ENCODE data around the gene LGALSL.

The LGALSL gene

GRCh38 chr2:64453770-64454385 is at the start of gene LGALSL:
Gene LGALSL, plus strand, starts transcription at chr2:64454162. Its CDS starts 384 bp downstream, at chr2:64454546.
- DNase-seq = peak in 1 of 2 experiments; percentile 33

GRCh38 chr2:64404743-64405142 is 49.2 kb upstream of the LGALSL start:
- DNase-seq = no peak

- no peak for DNase-seq
These were observed 48.2 kb upstream of the LGALSL start for GRCh38 chr2:64405581-64406406.

GRCh38 chr2:64406407-64406774 is 47.6 kb upstream of the LGALSL start:
- no peak for DNase-seq

- DNase-seq = no peak
These were observed 45.9 kb upstream of the LGALSL start for GRCh38 chr2:64408031-64408430.

GRCh38 chr2:64410671-64411070 is 43.3 kb upstream of the LGALSL start:
- DNase-seq = no peak

- DNase-seq = no peak
These were observed 41.3 kb upstream of the LGALSL start for GRCh38 chr2:64412671-64413070.

GRCh38 chr2:64414736-64415435 is 39.1 kb upstream of the LGALSL start:
- DNase-seq = no peak

GRCh38 chr2:64417624-64418023 is 36.3 kb upstream of the LGALSL start:
- no peak for DNase-seq

GRCh38 chr2:64419596-64420165 is 34.3 kb upstream of the LGALSL start:
- DNase-seq = no peak

GRCh38 chr2:64420677-64421076 is 33.3 kb upstream of the LGALSL start:
- DNase-seq = no peak

GRCh38 chr2:64421201-64421600 is 32.8 kb upstream of the LGALSL start:
- no peak for DNase-seq

GRCh38 chr2:64422466-64422865 is 31.5 kb upstream of the LGALSL start:
- DNase-seq = no peak

- DNase-seq = no peak
These were observed 30.7 kb upstream of the LGALSL start for GRCh38 chr2:64423303-64423702.

- no peak for DNase-seq
These were observed 29.5 kb upstream of the LGALSL start for GRCh38 chr2:64424416-64424987.

GRCh38 chr2:64426183-64426952 is 27.6 kb upstream of the LGALSL start:
- DNase-seq = no peak

GRCh38 chr2:64434039-64434657 is 19.8 kb upstream of the LGALSL start:
- no peak for DNase-seq

- no peak for DNase-seq
These were observed 16.1 kb upstream of the LGALSL start for GRCh38 chr2:64437883-64438282.

- DNase-seq = no peak
These were observed 14.8 kb upstream of the LGALSL start for GRCh38 chr2:64439194-64439593.

GRCh38 chr2:64440843-64441242 is 13.1 kb upstream of the LGALSL start:
- no peak for DNase-seq

GRCh38 chr2:64442277-64442676 is 11.7 kb upstream of the LGALSL start:
- DNase-seq = no peak

All from SHP77 (cell line).